Naive thymus-derived CD8-positive, alpha-beta T cell (primary cell): Measurements from ENCODE around the gene MCRIP1. TPM values are rescaled to one million over a fixed set of nuclear protein-coding genes. Genes with fewer than 3 reads are reported as not detected.

ENCODE experiments used
- ATAC-seq, 2 donors: fragments of 150-1000 bp; cut with Tn5 transposase in 1 of 2; sonication (Bioruptor Pico), chemical (Tn5 transposase) in 1 of 2; 1 replicate in 1 of 2; 2 replicates in 1 of 2; pipeline ENCODE4 v1.10.0; 2021; ENCODE audit warnings: mild to moderate bottlenecking in 2 of 2, moderate library complexity in 2 of 2
- POLR2A ChIA-PET: fragments of 350-600 bp; sonication (Branson Sonifier 250); formaldehyde crosslinking; loops from one replicate; lab custom pipeline; 2021; ENCODE audit warnings: antibody characterized with exemption; lab: Charles Lee
- DNase-seq, 10 donors: peaks; one replicate each; pipeline versions ENCODE4 v3.0.0 to v3.0.0-alpha.2; 2020 to 2022
- H3K27ac Mint-ChIP-seq, 10 donors: one replicate each; pipeline ENCODE4 v1.8.0; 2020 to 2022; ENCODE audit warnings: mild to moderate bottlenecking in 10 of 10, mixed read lengths in 10 of 10, moderate library complexity in 4 of 10, inconsistent platforms in 1 of 10
- H3K27me3 Mint-ChIP-seq, 5 donors: one replicate each; pipeline ENCODE4 v1.8.0; 2021 to 2022; ENCODE audit warnings: mixed read lengths in 5 of 5
- H3K36me3 Mint-ChIP-seq, 3 donors: one replicate each; pipeline ENCODE4 v1.8.0; 2020 to 2022; ENCODE audit warnings: mixed read lengths in 3 of 3, mild to moderate bottlenecking in 2 of 3, inconsistent platforms in 1 of 3
- H3K4me1 Mint-ChIP-seq, 4 donors: one replicate each; pipeline ENCODE4 v1.8.0; 2021 to 2022; ENCODE audit warnings: mixed read lengths in 4 of 4
- H3K4me3 Mint-ChIP-seq, 10 donors: one replicate each; pipeline ENCODE4 v1.8.0; 2020 to 2022; ENCODE audit warnings: mild to moderate bottlenecking in 10 of 10, mixed read lengths in 10 of 10, moderate library complexity in 6 of 10, inconsistent platforms in 1 of 10
- H3K9me3 Mint-ChIP-seq, 9 donors: one replicate each; pipeline ENCODE4 v1.8.0; 2020 to 2022; ENCODE audit warnings: mixed read lengths in 9 of 9, mild to moderate bottlenecking in 3 of 9, inconsistent platforms in 1 of 9, moderate library complexity in 1 of 9
- polyA plus RNA-seq, 3 donors: library from polyadenylated mRNA; unstranded; fragments of 300-500 nt; fragmentation: Illumina TruSeq; gene quantifications; one replicate each; pipeline ENCODE4 v1.2.3, GENCODE V29; 2021
- total RNA-seq, 8 experiments: library from RNA in 2 of 8; stranded (reverse) in 2 of 8; gene quantifications; one replicate each; pipeline ENCODE4 v1.2.3 and lab custom pipeline; 2021 to 2026

The MCRIP1 gene
- total and polyA plus RNA-seq, 5 experiments from 2014 or later, result 49.5 to 61.8 (median 58.4) TPM

- Mint-ChIP-seq H3K27ac (peak overlapping the region in 1 of 10 donors; percentile 66), H3K4me3 (peak overlapping the region in 3 of 10 donors; percentile 50 to 65 (median 64)), H3K4me1 (peaks cover 0 to 7% (median 4%) of the 10 kb centered on the region in 4 donors), H3K9me3 (peaks cover 0 to 5% (median 0%) of the 10 kb centered on the region in 9 donors), H3K27me3 (peaks cover 12 to 65% (median 44%) of the 10 kb centered on the region in 5 donors), H3K36me3 (no peaks in the 10 kb centered on the region)
- ATAC-seq (no peak), DNase-seq (no peak)
- POLR2A ChIA-PET, result interaction anchor here (0.6 kb wide), 1 partner anchor 713 kb away, joined by 5 read pairs; no protein-coding TSS in a partner anchor
Measured at GRCh38 chr17:81804559-81805399, 28.3 kb downstream of the MCRIP1 start.

DNA sequence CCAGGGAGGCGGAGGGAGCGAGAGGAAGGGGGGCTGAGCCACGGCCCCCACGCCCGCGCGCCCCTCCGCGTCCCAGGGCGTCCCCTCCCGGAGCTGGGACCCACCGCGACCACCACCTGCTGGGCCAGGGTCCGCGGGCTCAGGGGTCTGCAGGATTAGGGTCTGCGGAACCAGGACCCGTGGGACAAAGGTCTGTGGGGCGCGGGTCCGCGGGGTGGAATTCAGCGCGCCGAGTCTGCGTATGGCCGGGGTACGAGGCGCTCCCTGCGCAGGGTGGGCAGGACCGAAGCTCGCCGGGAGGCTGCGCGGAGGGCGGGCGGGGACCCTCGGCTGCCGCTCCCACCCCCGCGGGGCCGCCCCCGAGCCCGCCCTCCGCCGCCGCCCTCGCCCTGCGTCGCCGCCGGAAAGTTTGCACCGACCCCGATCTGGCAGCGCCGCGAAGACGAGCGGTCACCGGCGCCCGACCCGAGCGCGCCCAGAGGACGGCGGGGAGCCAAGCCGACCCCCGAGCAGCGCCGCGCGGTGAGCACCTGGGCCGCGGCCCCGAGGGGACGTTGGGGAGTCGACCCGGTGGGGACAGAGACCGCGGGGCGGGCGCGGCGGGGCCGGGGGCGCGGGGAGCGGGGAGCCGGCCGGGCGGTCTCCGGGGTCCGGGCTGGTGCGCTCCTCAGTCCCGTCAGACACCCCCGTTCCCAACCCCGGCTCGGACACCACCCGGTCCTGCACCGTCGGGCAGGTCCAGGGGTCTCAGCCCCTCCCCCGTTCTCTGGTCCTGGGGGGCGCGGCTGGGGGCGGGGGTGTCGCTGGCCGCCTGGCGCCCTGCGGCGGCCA is 29.1 kb downstream of the MCRIP1 start, which contains the start of gene GCGR:
GCGR (plus strand) TSS at position 423 of the 831 bp plus-strand sequence. CDS start 4,869 bp downstream, outside the sequence.
- H3K27ac Mint-ChIP-seq, result peak within 1 kb of the TSS in 1 of 10 donors; percentile 66
- peak within 1 kb of the TSS in 6 of 10 donors; percentile 4 to 70 (median 48) for H3K4me3 Mint-ChIP-seq
- POLR2A ChIA-PET, result no interaction called here
- peaks cover 0 to 2% (median 0%) of the 10 kb centered on the region in 9 donors for H3K9me3 Mint-ChIP-seq
- H3K27me3 Mint-ChIP-seq, result peaks cover 11 to 65% (median 39%) of the 10 kb centered on the region in 5 donors
- peaks cover 0 to 7% (median 3%) of the 10 kb centered on the region in 4 donors for H3K4me1 Mint-ChIP-seq
- ATAC-seq, result peak; percentile 53 to 65
- no peaks in the 10 kb centered on the region for H3K36me3 Mint-ChIP-seq
- DNase-seq, result no peak

GRCh38 chr17:81802856-81803643 is 30.0 kb downstream of the MCRIP1 start:
- H3K4me1 Mint-ChIP-seq, result peaks cover 0 to 7% (median 3%) of the 10 kb centered on the region in 4 donors
- DNase-seq, result no peak
- peaks cover 0 to 2% (median 0%) of the 10 kb centered on the region in 9 donors for H3K9me3 Mint-ChIP-seq
- H3K4me3 Mint-ChIP-seq, result peak overlapping the region in 8 of 10 donors; percentile 26 to 81 (median 52)
- H3K27me3 Mint-ChIP-seq, result peaks cover 11 to 56% (median 37%) of the 10 kb centered on the region in 5 donors
- ATAC-seq, result no peak
- H3K27ac Mint-ChIP-seq, result no peak overlapping the region
- POLR2A ChIA-PET, result no interaction called here
- H3K36me3 Mint-ChIP-seq, result no peaks in the 10 kb centered on the region

GRCh38 chr17:81802048-81802758 is 30.9 kb downstream of the MCRIP1 start:
- Mint-ChIP-seq H3K36me3 (no peaks in the 10 kb centered on the region), H3K27me3 (peaks cover 11 to 48% (median 37%) of the 10 kb centered on the region in 5 donors), H3K27ac (no peak overlapping the region), H3K9me3 (peaks cover 0 to 2% (median 0%) of the 10 kb centered on the region in 9 donors), H3K4me1 (peaks cover 0 to 7% (median 3%) of the 10 kb centered on the region in 4 donors), H3K4me3 (peak overlapping the region in 7 of 10 donors; percentile 19 to 81 (median 51))
- ATAC-seq, result no peak
- POLR2A ChIA-PET, result no interaction called here
- DNase-seq, result no peak

GRCh38 chr17:81801327-81801726 is 31.8 kb downstream of the MCRIP1 start:
- ATAC-seq (no peak), DNase-seq (no peak)
- H3K27me3 Mint-ChIP-seq, result peaks cover 11 to 47% (median 34%) of the 10 kb centered on the region in 5 donors
- H3K36me3 Mint-ChIP-seq, result no peaks in the 10 kb centered on the region
- POLR2A ChIA-PET, result no interaction called here
- peak overlapping the region in 1 of 10 donors; percentile 34 for H3K4me3 Mint-ChIP-seq
- H3K9me3 Mint-ChIP-seq, result peaks cover 0 to 2% (median 0%) of the 10 kb centered on the region in 9 donors
- H3K27ac Mint-ChIP-seq, result no peak overlapping the region
- peaks cover 0 to 7% (median 3%) of the 10 kb centered on the region in 4 donors for H3K4me1 Mint-ChIP-seq

DNA sequence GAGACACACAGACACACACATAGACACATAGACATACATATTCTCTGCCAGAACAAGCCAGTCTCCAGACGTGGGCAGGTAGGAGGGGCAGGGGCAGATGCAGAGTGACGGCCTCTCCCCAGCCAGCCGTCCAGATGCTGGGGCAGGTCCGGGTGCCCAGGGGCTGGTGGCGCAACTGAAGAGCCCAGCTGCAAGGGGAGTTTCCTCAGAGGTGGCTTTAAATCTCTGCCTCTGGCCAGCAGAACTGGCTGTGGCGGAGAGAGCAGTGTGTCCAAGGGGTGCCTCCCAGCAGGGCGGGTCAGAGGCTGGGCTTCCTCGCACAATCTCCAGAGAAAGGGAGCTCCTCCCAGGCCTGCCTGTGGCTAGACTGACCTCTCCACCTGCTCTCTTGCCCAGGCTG is 38.6 kb downstream of the MCRIP1 start:
- Mint-ChIP-seq H3K4me1 (no peaks in the 10 kb centered on the region), H3K27ac (no peak overlapping the region)
- POLR2A ChIA-PET, result no interaction called here

DNA sequence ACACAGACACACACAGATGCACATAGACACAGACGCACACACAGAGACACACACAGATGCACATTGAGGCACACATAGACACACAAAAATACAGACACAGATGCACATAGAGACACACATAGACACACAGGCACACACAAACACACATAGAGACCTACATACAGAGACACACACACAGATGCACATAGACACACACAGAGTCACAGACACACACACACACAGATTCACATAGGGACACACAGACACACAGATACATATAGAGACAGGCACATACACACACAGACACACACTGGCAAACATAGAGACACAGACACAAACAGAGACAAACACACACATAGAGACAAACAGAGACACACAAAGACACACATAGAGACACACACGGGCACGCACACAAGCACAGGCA is 39.0 kb downstream of the MCRIP1 start:
- H3K4me1 Mint-ChIP-seq, result no peaks in the 10 kb centered on the region
- POLR2A ChIA-PET, result no interaction called here
- peaks cover 0 to 5% (median under 1%) of the 10 kb centered on the region in 5 donors for H3K27me3 Mint-ChIP-seq
- H3K27ac Mint-ChIP-seq, result no peak overlapping the region
- DNase-seq (no peak), ATAC-seq (no peak)
- H3K36me3 Mint-ChIP-seq, result no peaks in the 10 kb centered on the region
- H3K4me3 Mint-ChIP-seq, result no peak overlapping the region
- no peaks in the 10 kb centered on the region for H3K9me3 Mint-ChIP-seq

More for the DNA sequence above, 38.6 kb downstream of the MCRIP1 start:
- no peaks in the 10 kb centered on the region for H3K9me3 Mint-ChIP-seq
- no peak overlapping the region for H3K4me3 Mint-ChIP-seq
- no peak for DNase-seq
- ATAC-seq, result no peak
- H3K36me3 Mint-ChIP-seq, result no peaks in the 10 kb centered on the region
- H3K27me3 Mint-ChIP-seq, result peaks cover 0 to 6% (median 1%) of the 10 kb centered on the region in 5 donors

DNA sequence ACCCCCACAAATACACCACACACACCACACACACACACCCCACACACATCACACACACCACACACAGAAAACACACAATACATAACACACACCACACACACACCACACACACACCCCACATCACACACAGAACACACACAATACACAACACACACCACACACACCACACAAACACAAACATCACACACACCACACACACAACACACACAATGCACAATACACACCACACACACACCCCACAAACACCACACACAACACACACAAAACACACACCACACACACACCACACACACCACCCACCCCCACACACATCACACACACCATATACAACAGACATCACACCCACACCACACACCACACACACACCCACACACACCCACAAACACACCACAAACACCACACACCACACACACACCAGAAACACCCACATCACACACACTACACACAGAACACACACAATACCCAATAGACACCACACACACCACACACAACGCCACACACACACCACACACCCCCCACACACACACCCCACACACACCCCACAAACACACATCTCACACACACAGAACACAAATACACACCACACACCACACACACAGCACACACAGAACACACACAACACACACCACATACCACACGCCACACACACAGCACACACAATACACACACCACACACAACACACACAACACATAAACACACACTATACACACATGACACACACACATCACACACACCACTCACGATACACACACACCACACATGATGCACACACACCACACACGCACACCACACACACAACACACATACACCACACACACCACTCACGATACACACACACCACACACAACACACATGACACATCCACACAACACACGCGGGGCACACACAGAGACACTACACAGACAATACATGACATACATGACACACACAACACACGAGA is 40.1 kb downstream of the MCRIP1 start:
- Mint-ChIP-seq H3K4me3 (no peak overlapping the region), H3K4me1 (no peaks in the 10 kb centered on the region), H3K9me3 (no peaks in the 10 kb centered on the region), H3K36me3 (no peaks in the 10 kb centered on the region), H3K27me3 (peaks cover 0 to 4% (median 0%) of the 10 kb centered on the region in 5 donors), H3K27ac (no peak overlapping the region)
- ATAC-seq, result no peak
- no peak for DNase-seq
- POLR2A ChIA-PET, result no interaction called here
